HG03045 (cell line): ENCODE data around the gene DCTD.
A peak's percentile ranks its signal among the peaks of the same experiment; 100 is the strongest.

ENCODE experiments used
- ATAC-seq: cut with Tn5 transposase; IDR thresholded peaks from one replicate; pipeline ENCODE4 v1.9.1; 2021; ENCODE audit warnings: mild to moderate bottlenecking, moderate library complexity; ENCODE audit not compliant: unreplicated experiment

Gene DCTD

DNA sequence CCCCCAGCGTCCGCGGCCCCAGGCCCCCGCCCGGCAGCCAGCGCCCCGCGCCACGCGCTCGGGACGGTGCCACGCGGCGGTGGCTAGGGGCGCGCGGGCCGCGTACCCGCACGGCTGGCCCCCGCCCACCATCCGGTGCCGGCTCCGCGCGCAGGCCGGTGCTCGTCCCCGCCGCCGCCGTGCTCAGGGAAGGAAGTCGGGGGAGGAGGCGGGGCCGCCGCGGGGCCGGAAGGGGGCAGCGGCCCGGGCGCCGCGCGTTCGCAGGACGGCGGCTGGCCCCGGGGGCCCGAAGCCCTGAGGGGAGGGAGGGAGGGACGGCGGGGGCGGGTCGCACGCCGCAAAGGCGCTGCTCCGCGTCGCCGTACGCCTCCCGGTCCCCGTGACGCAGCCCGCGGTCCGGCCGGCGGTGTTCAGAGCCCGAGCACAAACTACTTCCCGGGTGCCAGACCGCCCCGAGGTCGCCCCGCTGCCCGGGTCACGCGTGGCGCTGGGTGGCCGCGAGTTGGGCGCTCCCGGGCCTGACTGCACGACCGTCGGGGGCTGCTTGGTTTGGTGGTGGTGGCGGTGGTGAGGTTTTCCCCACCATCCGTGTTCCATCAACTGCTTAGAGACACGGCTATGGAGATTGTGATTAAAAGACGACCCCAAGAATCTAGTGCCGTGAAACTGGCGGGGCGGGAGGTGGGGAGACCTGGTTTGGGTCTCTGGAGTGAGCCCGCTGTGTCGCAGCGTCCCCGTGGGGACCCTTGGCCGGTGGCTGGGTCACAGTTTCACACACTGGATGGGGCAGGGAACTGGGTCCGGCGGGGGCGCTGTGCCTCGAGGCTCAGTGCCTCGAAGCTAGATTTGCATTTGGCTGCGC lies at the start of gene DCTD:
Gene DCTD (minus strand): TSS at position 205 of the 862 bp plus-strand sequence. CDS start 1,818 bp downstream, outside the sequence.
- ATAC-seq: peak; percentile 87

DNA sequence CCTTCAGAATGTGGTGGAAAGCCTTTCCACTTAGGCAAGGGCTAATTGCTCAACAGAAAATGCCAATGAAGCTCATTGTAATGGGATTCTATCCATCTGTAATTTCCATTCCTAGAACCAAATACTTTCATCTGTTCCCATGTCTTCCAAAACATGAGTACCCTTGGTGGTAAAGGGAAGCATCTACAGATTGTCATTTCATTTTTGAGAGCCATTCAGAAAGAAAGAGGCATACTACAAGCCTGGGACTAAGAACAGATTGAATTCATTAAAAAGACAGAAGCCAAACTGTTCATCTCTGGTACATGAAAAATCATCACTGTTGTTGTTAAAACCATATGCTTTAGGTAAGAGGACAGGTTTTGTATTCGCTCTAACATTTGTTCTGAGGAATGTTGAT lies 43.6 kb upstream of the DCTD start:
- ATAC-seq: no peak

GRCh38 chr4:182960228-182960627 lies 43.0 kb upstream of the DCTD start:
- no peak for ATAC-seq

- no peak for ATAC-seq
Observed at GRCh38 chr4:182955411-182955810, 38.2 kb upstream of the DCTD start.

DNA sequence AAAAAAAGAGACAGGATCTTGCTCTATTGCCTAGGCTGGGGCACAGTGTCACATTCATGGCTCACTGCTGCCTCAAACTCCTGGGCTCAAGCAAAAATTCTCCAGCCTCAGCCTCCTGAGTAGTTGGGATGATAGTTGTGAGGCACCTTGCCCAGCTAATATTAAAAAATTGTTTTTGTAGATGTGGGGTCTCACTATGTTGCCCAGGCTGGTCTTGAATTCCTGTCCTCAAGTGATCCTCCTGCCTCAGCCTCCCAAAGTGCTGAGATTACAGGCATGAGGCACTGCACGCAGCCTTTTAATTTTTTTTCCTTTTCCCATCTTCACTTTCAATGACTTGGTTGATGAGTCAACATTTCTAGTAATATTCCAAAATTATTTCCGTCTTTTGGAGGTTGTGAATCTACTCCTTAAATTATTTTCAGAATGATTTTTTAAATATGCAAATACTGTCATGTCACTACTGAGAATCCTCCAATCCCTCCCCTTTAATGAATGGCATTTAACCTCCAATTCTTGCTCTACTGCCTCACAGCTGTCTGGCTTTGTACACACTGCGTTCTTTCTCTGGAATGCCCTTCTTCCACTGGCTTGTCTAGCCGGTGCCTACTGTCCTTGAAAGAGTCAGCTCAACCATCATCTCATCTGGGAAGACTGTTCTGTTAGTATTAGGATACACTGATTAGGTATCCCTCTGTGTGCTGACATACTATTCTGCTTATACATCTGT lies 27.5 kb upstream of the DCTD start:
- no peak for ATAC-seq

GRCh38 chr4:182939680-182940079 lies 22.5 kb upstream of the DCTD start:
- ATAC-seq: no peak

DNA sequence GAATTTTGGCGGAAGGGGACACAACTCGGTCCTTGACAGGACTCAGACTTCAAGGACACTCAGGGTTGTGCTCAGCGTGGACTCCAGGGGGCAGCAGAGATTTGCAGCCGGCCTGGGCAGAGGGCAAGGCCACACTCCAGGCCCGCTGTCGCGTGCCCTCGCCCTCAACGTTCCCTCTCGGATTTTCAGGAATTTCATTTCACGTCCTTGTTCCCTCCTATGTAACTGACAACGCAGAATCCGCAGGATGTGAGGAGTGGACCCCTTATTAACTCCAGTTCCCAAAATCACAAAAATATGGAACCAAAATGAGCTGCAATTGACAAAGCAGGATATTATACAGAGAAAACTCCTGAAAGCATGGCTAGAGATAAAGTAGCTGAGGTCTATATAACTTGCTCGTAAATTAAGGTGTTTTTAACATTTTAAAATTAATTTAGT lies 21.0 kb upstream of the DCTD start:
- peak; percentile 96 for ATAC-seq

DNA sequence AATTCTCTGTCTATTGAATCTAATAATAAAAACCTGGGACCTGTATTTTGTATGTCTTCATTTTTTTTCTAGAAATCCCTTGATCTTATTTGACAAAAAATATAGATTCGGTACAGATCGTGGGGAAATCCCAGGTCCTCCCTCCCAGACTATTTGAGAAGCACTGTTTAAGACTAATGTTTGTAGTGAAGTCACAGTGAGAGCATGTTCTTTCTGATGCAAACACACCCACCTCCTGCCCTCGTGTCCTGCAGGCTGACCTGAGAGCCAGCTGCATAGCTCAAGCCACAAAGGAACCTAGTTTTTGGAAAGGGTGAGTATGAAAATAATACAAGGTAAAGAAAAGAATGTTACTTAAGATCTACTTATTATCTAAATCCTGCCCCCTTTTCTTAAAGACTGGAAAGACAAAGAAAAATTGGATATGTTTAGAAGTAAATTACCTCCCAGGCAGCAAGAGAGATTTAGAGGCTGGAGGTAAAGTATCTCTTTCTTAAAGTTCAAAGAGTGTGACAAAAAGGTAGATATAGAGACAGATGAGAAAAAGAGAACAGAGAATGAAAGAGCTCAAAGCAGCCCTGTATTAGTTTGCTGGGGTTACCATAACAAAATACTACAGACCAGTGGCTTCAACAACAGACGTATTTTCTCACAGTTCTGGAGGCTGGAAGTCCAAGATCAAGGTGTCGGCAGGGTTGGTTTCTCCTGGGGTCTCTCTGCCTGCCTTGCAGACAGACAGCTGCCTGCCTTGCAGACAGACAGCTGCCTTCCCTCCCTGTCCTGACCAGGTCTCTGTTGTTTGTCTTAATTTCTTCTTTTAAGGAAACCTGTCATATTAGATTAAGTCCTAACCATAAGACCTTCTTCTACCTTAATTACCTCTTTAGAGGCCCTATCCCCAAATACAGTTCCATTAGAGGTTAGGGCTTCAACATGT lies 20.4 kb upstream of the DCTD start:
- peak; percentile 22 for ATAC-seq

GRCh38 chr4:182932651-182933050 lies 15.5 kb upstream of the DCTD start:
- ATAC-seq: no peak

DNA sequence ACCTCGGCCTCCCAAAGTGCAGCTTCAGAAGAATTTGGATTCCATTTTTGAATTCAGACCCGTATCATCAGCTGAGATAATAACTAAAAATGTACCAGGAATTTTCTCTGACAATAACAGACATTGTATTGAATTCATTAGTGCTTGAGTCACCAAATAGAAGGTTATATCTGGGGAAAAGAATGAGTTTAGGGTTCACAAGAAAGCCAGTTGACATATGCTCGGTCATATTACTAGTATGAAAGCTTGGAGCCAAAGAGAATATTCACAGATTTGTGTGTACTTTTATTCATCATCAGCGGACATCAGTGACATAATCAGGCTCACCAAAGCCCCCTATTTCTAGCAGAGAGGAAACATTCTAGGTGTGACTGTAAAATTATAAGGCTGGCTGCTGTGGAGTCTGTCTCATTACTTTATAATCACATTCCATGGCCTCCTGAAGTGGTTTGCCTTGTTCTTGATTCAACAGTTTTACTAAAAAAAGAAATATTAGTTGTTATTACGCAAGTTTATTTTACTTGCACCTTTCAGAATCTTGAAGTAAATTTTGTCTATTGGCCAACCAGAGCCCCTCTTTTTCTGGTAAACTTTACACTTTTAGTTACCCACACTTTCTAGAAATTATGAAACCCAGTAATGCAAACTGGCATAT lies 14.6 kb upstream of the DCTD start:
- ATAC-seq: no peak

DNA sequence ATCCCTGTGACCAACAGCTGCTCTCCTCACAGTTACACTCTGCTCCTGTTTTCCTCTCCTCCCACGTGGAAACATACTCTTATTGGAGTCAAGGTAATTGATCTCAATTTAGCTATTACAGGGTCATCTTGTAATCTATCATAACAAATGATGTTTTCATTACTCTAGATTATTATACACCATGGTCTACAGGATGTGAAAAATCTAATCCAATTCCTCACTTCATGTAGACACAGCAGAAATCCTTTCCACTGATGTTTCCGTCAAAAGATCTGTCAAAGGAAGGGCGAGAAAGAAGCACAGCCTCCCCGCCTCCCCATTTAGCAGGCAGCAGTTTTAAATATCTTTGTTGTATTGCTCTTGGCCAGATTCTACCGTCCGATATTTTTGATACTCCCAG lies 13.7 kb upstream of the DCTD start:
- no peak for ATAC-seq

DNA sequence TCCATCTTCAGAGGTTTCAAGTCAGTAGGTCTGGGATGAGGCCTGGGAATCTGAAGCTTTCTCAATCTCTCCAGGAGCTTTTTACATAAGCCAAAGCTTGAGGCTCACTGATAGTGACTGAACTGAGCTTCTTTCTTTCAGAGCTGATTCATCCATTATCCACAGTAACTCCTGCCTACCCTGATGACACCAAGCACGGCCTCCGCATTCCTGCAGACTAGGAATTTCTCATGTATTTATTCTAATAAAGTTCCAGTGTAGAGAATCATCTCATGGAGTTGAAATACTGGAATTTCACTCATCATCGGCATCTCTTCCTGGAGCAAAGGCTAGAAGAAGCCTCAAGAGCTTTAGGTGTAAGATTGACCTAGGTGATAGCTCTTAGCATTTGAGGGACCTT lies 12.1 kb upstream of the DCTD start:
- ATAC-seq: no peak

GRCh38 chr4:182928061-182928460 lies 10.9 kb upstream of the DCTD start:
- no peak for ATAC-seq

DNA sequence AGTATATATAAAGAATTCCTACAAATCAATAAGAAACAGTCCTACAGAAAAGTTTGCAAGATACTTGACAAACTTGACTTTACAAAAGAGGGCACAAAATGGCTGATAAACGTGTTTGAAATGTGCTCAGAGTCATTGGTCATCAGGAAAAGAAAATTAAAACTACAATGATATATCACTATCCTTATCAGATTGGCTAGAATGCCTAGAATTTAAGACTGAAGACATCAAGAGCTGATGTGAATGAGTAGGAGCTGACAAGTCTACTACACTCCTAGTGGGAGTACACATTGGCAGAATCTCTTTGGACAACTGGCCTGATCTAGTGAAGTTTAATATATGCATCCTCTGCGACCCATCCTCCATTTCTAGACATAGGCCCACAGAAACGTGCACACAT lies 10.3 kb upstream of the DCTD start:
- no peak for ATAC-seq

GRCh38 chr4:182925855-182926254 lies 8.7 kb upstream of the DCTD start:
- ATAC-seq: no peak

DNA sequence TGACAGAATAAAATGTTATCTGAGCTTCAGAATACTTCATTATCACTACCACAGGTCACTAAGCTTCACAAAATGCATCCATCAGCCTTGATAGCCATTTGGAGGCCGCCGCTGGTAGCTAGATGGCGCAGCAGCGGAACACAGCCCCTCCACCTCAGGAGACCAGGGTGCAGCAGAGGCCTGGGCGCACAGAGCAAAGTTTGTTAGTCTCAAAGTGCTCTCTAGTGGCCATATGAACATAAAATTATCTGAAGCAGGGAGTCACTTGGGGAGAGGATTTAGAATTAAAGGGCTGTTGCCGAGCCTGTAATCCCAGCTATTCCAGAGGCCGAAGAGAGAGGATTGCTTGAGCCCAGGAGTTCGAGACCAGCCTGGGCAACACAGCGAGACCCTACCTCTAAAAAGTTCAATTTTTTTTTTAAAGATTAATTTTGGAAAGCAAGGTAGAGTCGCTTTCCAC lies 8.1 kb upstream of the DCTD start:
- ATAC-seq: peak; percentile 99

GRCh38 chr4:182924497-182924896 lies 7.3 kb upstream of the DCTD start:
- ATAC-seq: no peak

DNA sequence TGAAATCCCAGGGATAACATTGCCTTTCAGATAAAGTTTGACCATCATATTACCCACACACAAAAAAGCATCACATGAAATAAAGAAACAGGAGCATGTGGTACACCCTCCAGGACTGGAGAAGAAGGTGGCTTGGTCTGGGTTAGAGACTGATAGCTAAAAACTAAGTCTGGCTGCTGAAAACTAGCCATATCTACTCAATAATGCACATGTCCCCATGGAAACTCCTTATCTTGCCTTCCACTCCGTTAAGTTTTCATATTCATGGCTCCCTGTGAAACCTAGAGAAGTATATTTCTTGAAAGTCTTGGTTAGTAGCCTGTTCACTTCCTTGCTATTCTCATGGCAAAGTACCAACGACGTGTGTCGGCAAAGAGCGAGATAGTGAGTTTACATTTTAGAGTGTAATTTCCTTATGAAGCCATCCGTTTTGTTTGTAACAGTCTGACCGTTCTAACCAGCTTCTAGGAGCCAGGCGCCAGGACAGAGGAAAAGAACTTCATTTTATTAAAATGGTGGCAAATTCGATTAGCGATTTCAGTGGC lies 6.7 kb upstream of the DCTD start:
- ATAC-seq: no peak

GRCh38 chr4:182923366-182923765 lies 6.2 kb upstream of the DCTD start:
- ATAC-seq: no peak
